LHCN-M2 (cell line): ENCODE measurements around the gene RPS25. TPM values are rescaled to one million over a fixed set of nuclear protein-coding genes. Genes with fewer than 3 reads are reported as not detected.
"Not testable (repeated sequence)": the region's sequence is repeated elsewhere in the genome, so short reads cannot be mapped to it uniquely, and the experiment has no call there.

Experiments used
- DNase-seq: peaks from one replicate; pipeline ENCODE4 v3.0.0-alpha.2; 2012; ENCODE audit warnings: low read depth
- total RNA-seq: library from RNA; depleted of rRNA; stranded (reverse); fragments of >200 nt; gene quantifications from 2 replicates; pipeline ENCODE4 v1.2.3, GENCODE V29; 2014; rRNA removed

Gene RPS25
- total RNA-seq, 1 experiment from 2014 or later: 1,078 TPM

GRCh38 chr11:118971646-118972045, 46.5 kb downstream of the RPS25 start, which contains the start of gene FOXR1:
Gene FOXR1 (plus strand): TSS chr11:118971761. CDS start chr11:118971932, 171 bp downstream.
- DNase-seq: no peak

- not testable (repeated sequence) for DNase-seq
These were observed 48.6 kb downstream of the RPS25 start for GRCh38 chr11:118969508-118969907.

Other genes with a start within 250 kb of the RPS25 start
- gene DDX6, start 227.2 kb downstream of the RPS25 start, total RNA-seq: 71.0 and 86.1 TPM in 2 replicates
- gene CXCR5, start 134.5 kb downstream of the RPS25 start, total RNA-seq: not detected in 2 replicates
- gene BCL9L, start 92.4 kb downstream of the RPS25 start, total RNA-seq: 7.4 and 10.3 TPM in 2 replicates
- gene UPK2, start 62.0 kb downstream of the RPS25 start, total RNA-seq: not detected in 2 replicates
- gene FOXR1, start 46.6 kb downstream of the RPS25 start, total RNA-seq: not detected in 2 replicates
- 15.3 and 20.1 TPM in 2 replicates for gene CENATAC, start 20.2 kb downstream of the RPS25 start, total RNA-seq
- gene TRAPPC4, start 423 bp upstream of the RPS25 start, total RNA-seq: 72.8 and 82.6 TPM in 2 replicates
- 16.4 and 21.5 TPM in 2 replicates for gene SLC37A4, start 12.5 kb upstream of the RPS25 start, total RNA-seq
- gene HYOU1, start 38.9 kb upstream of the RPS25 start, total RNA-seq: 96.4 and 124 TPM in 2 replicates
- 22.3 and 25.1 TPM in 2 replicates for gene VPS11, start 49.5 kb upstream of the RPS25 start, total RNA-seq
- gene HMBS, start 66.5 kb upstream of the RPS25 start, total RNA-seq: 10.4 and 13.4 TPM in 2 replicates
- gene DPAGT1, start 83.5 kb upstream of the RPS25 start, total RNA-seq: 38.9 and 51.5 TPM in 2 replicates
- 7.6 and 9.3 TPM in 2 replicates for gene C2CD2L, start 89.0 kb upstream of the RPS25 start, total RNA-seq
- gene HINFP, start 103.2 kb upstream of the RPS25 start, total RNA-seq: 9.0 and 11.1 TPM in 2 replicates
- gene ABCG4, start 130.7 kb upstream of the RPS25 start, total RNA-seq: 0.06 TPM in 2 replicates
- gene NLRX1, start 150.4 kb upstream of the RPS25 start, total RNA-seq: 8.7 and 9.4 TPM in 2 replicates
- gene NHERF4, start 167.1 kb upstream of the RPS25 start, total RNA-seq: not detected in 2 replicates
- 18.1 and 18.3 TPM in 2 replicates for gene CBL, start 188.0 kb upstream of the RPS25 start, total RNA-seq